HG02642 (cell line): ENCODE results near the gene CMC4.

Source experiments
- ATAC-seq: cut with Tn5 transposase; IDR thresholded peaks from one replicate; pipeline ENCODE4 v1.9.1; 2021; ENCODE audit warnings: mild to moderate bottlenecking; ENCODE audit not compliant: unreplicated experiment, poor library complexity

The CMC4 gene

DNA sequence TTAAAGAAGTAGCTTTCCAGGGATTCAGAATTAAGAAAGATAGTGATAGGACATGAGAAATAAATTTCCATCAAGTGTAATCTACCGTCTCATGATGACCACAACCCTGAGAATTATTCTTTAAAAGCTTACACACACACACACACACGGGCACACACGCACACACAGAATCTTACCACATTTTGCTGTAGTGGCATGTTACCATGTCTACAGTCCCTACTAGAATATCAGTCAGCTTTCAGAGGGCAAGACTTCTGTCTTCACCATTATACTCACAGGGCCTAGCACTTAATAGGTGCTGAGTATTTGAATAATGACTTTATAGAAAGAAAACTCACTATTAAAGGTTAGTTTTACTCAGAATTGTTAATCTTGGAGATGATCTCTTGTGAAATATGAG is 15.4 kb downstream of the CMC4 start:
- no peak for ATAC-seq

DNA sequence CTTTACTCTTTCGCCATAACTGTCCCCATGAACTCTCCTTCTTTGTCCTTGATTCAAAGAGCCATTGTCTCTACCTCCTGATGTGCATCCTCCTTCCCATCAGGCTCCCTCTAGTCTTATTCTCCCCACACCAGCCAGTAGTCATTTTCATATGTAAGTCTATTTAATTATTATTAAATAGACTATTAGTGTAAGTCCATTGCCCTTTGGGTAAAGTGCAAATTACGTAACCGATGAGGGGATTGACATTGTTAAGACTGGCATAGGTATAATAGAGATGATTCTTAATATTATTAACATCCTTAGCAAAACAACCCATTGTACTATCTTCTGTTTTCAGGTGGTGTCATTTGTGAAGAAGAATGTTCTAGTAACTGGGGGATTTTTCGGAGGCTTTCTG is 16.7 kb downstream of the CMC4 start:
- ATAC-seq, result no peak

DNA sequence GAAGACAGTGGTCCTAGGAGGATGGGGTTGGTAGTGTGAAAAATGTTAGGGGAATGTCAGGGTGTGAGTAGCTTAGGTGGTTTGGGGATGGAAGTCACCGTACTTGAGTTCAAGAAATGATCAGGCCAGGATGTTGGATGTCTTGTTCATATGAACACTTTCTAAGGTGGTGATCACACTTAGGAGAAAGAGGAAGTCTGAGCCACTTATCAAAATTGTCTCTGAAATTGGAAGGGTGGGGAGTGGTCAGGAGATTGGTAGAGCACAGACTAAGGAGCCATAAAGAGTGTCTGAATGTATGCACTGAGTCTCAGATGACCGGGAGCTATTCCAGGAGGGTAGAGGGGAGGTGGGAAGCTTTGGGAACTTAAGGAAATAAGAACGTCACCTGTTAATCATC is 17.3 kb downstream of the CMC4 start:
- ATAC-seq, result no peak

DNA sequence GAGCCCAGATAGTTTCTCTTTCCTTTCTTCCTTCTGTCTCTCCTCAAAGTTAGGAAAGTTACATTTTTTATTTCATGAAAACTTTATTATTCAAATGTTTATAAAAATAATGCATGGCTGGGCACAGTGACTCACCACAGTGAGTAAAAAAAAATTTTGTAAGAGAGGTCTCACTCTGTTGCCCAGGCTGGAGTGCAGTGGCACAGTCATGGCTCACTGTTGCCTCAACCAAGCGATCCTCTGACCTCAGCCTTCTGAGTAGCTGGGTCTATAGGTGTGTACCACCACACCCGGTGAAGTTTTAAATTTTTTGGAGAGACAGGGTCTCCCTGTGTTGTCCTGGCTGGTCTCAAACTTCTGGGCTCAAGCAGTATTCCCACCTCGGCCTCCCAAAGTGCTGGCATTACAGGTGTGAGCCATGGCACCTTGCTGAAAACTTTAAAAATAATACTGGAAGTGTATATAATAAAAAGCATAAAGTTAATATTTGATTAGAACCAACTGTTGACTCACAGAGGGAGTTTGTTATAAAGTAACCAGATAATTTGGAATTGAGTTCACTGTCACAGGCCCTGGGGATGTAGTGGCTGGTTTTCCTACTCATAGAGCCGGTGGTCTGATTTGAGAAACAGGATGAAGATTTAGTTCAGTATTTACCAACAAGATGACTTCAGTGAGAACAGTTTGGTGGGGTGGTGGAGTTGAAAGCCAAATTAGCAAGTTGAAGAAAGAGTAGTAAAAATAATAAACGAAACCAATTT is 18.0 kb downstream of the CMC4 start:
- ATAC-seq, result no peak

DNA sequence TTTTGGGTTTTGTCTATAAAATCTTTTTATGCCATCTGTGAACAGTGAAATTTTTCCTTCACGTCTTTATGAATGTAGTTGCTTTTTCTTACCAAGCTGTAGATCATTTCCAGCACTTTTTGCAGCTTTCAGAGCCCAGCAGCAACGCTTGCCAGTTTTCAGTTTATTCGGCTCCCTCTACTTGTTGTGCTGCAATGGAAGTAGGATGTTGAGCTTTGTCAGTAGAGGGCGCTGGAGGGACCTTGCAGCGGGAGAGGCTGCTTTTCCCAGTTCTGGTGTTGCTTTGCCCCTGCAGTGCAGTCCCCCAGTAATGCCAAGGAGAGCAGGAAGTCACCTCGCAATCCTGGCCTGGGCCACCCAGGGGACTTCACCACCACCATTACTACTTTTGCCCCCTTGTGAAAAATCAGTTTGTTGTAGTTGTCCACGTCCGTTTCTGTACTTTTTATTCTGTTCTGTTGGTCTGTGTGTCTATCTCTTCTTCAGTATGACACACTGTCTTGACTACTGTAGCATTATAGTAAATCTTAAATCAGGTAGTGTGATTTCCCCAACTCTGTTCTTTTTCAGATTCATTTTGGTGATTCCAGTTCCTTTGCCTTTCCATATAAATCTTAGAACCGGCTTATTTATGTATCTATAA is 21.8 kb downstream of the CMC4 start:
- no peak for ATAC-seq

DNA sequence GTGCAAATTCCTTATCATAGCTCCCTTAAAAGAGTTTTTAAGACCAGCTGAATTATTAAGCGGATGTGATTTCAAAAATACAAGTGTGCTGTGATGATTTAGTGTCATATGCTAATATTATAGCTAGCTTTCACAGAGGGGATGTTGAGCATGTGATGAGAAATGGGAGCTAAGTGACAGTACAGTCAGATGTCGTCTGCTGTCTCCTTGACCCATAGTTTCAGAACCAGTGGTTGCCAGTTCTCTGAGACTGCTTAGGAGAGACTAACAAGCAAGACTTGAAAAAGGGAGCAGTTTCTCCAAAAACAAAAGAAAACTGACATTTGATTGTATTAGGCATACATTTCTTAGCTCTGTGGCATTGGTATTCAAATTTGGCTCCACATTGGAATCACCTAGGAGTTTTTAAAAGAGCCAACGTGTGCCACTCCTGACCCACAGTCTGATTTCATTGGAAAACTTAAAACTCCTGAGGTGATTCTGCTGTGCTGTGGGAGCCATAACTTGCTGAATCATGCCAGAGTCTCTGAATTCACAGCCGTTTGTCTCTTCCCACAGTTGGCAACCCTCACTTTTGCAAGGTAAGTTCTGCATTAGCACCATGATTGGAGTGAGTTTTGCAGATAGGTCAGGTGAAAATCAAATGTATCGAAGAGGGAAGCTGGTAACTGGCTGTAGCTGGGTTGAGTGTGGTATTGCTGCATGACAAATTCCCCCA is 24.0 kb downstream of the CMC4 start:
- no peak for ATAC-seq

DNA sequence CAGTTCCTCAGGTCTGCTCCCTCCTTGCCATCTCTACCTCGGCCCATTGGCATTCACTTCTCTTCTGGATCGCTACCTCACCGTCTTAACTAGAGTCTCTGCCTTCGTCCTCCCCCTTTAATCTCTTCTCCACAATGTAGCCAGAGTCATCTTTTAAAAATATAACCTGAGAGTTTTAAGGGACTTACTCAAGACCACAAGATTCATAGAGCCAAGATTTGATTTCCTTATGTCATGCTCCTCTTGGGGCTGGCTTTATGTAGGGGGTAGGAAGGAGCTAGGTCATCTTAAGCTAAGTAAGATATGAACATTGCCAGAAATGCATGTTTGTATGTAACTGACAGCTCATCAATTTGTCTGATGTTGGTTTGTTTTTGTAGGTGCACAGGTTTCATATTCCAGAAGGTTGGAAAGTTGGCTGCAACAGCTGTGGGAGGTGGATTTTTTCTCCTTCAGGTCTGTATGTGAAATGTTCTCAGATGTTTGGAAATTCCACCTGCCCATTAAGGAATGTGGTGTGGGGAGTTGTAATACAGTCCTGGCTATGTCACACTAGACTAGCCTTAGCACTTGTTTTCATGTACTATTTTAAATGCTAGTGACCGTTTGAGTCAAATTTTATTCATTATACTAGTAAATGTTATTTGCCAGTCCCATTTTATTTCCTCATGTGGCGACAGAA is 24.7 kb downstream of the CMC4 start:
- ATAC-seq, result no peak

DNA sequence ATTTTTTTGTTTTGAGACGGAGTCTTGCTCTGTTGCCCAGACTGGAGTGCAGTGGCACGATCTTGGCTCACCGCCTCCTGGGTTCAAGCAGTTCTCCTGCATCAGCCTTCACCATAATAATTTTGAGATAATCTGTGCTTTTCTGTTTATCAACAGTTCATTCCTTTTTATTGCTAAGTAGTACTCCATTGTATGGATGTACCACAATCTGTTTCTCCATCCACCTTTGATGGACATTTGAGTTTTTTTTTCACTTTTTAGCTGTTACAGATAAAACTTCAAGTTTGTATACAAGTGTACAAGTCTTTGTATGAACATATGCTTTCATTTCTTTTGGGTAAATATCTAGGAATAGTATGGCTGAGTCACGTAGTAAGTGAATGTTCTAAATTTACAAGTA is 35.2 kb downstream of the CMC4 start:
- ATAC-seq, result no peak

DNA sequence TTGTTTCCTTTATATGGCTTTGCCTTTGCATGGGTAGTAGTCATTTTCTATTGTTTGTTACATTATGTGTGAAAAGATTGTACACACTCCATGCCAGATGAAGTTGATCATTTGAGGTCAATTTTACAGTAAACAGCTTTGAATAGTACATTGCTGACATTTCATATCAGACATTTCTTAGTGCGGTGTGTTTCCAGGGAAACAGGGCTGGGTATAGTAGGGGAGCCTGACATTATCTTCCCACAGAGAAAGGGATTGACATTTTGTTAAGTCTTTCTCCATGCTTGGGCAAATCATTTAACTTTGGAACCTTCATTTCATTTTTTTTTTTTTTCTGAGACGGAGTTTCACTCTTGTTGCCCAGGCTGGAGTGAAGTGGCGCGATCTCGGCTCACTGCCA is 39.3 kb downstream of the CMC4 start:
- ATAC-seq, result no peak

DNA sequence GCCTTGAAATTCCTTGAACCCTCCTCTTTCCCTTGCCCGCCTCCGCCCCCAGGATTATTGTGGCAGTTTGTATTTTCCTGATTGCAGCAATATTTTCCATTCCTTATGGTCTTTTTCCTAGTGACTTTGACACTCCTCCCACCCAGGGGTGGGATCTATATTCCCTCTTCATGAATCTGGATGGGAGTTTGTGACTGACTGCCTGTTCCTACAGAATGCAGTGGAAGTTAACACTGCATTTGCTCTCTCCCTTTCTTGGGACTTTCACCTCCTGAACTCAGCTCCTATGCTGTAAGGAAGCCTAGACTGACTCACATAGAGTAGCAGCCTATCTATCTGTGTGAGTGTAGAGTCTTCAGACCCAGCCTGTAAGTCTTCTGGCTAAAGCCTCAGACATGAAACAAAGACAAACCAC is 42.1 kb downstream of the CMC4 start:
- no peak for ATAC-seq

DNA sequence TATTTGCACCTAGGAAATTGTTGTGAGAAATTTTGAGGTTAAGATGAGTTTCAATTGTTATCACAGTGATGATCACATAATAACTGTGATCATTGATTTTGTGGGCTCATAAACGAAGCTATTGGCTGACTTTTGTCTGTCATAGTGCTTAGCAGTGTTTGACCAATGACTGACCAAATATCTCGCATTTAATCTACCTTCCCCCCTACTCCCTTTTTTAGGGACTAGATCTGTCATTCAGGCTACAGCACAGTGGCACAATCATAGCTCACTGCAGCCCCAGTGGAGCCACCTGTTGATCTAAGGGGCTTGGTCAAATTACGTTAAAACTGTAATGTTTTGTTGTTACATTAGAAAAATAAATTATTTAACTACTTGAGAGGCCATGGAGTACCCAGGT is 42.8 kb downstream of the CMC4 start:
- no peak for ATAC-seq

DNA sequence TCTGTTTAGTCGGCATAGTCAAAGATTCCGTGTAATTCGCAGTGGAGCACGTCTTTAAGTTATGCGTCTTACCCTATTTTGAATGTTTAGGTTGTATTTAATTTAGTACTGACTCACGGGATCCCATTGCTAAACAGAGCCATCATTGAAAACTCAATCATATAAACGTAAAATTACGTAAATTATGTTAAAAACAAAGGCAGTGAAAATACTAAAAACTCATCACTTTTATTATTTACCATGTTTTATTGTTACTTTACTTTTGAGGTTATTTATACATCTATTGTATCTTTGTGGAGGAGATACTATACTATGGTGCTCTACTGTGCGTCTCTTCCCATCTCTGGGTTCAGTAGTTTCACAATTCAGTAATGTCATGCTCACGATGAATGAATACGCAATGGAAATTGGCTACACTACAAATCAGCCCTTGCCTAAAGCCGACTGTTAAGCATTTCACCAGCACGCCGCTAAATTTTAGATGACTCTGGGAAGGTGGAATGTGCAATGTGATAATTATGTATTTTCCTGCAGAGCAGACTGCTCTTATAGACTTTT is 43.3 kb downstream of the CMC4 start:
- ATAC-seq, result no peak

DNA sequence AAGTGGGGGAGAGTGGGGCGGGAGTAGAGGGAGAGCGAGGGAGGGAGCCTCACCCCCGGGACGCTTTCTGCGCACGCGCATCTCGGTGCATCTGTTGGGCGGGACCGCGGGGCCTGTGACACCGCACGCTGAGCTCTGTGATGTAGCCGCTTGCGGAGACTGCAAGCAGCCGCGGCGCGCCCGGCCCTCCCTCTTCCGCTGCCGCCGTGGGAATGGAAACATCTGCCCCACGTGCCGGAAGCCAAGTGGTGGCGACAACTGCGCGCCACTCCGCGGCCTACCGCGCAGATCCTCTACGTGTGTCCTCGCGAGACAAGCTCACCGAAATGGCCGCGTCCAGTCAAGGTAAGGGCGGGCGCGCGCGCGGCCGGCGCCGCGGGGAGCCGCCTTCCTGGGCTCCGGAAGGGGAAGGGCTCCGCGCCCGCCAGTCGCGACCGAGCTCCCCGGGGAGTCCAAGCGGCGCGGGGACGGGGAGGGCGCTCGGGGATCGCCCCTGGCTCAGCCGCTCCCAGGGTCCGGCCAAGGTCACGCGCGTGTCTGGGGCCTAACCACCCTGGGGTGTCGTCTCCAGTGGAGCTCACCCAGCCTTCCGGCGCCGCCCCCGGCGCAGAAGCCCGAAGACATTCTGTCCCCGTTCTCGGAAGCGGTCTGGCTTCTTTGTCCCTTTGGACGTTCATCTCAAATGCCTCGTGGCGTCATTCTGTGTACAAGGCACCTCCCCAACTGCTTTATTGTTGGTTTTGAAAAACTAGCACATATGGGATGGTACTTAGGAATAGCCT is 44.0 kb downstream of the CMC4 start, which contains the start of gene FUNDC2:
FUNDC2 (plus strand) TSS at position 118 of the 782 bp plus-strand sequence; CDS start at position 213, 95 bp downstream.
- peak; percentile 92 for ATAC-seq

DNA sequence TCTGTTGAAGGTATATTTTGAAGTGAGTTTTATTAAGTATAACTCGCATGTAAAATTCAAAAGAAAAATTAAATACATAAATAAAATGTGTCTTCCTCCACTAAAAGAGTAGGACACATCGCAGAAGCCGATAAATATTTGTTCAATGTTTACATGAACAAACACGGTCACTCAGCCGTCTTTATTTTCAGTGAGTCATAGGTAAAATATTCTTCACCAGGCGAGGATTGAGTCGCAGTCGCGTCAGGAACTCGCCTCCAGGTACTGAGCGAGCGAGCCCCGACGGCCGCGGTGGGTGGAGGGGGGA is 44.6 kb downstream of the CMC4 start:
- ATAC-seq, result no peak

DNA sequence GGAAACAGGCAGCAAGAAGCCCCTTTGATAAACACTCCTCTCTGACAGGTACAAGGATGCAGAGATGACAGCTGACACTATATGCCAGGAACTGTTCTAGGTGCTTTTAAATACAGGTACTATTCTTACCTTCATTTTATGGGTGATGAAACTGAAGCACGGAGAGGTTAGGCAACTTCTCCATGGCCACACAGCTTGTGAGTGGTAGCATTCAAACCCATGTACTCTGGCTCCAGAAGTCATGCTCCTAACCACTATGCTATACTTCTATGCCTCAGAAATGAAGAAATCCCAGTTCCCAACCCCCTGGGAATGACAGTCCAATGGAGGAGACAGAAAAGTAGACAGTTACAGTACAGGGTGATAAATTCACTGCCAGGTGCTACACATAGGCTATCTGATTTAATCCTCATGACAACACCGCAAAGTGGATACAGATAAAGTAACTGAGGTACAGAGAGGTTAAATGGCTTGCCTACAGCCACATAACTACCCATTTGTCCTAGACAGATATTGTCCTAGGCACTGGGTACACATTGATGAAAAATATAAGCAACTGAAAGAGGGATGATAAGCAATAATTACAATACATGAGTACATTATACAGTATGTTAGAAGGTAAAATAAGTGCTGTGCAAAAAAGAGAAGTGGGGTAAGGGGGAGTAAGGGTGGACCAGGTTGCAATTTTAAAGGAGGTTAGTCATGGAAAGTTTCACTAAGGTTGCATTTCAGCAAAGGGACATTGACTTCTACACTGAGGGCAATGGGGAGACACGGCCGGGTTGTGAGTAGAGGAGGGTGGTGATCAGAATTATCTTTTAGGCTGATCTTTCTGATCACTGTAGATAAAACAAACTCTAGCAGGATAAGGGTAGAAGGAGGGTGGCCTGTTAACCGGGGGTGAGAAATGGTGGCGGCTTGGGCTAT is 46.8 kb downstream of the CMC4 start:
- no peak for ATAC-seq

DNA sequence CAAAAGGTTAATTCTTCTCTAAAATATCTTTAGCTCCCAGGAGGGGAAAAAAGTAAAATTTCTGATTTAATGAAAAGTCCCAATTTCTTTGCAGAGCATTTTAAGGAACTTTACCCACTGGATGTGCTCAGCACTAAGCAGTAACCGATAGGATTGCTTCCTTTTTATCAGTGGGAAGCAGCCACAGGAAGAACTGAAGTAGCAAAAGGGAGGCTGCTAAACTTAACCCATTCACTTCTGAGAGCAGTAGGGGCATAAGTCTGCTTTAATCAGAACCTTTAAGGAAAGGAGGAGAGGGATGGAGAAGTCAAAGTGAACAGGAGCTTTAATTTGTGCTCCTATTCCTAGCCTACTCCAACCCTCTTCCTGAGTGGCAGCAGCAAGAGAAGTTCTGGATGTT is 48.4 kb downstream of the CMC4 start, which contains the start of gene F8:
F8 (minus strand) TSS at position 139 of the 400 bp plus-strand sequence. CDS start 171 bp downstream, outside the sequence.
- no peak for ATAC-seq

DNA sequence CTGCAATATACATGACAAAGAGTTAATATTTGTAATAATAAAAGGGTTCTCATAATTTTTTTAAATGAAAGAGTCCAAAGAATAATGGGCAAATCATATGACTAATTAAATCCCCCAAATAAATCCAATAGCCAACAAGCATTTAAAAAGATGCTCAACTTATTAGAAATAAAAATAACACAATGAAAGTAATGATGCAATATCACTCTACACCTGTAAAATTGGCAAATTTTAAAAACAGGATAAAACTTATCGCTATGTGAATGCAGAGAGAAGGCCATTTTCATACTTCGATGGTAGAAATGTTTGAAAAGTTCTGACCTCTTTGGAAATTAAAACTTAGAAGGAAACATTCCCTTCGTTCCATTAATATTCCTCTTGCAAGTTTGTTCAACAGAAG is 50.3 kb downstream of the CMC4 start:
- ATAC-seq, result no peak
